Esophagus squamous epithelium (tissue), 5 donors: Measurements from ENCODE around the gene MAT2A. TPM values are rescaled to one million over a fixed set of nuclear protein-coding genes. Genes with fewer than 3 reads are reported as not detected.

ENCODE experiments used
- DNase-seq: peaks from one replicate; lab custom pipeline; 2025; lab: John Stamatoyannopoulos, UW
- H3K27ac ChIP-seq, 4 donors: fragments of 200-600 bp; sonication (generic); one replicate each; pipeline ENCODE4 v1.5.1; 2016 to 2019; ENCODE audit warnings: mild to moderate bottlenecking in 1 of 4
- H3K27me3 ChIP-seq, 4 donors: fragments of 200-600 bp; sonication (generic); 1 replicate in 3 of 4; 2 replicates in 1 of 4; pipeline versions ENCODE4 v1.5.1 to v1.6.0; 2017 to 2021; ENCODE audit warnings: antibody characterized with exemption in 1 of 4
- H3K36me3 ChIP-seq, 3 donors: fragments of 200-600 bp; sonication (generic); one replicate each; pipeline ENCODE4 v1.5.1; 2016 to 2019
- H3K4me1 ChIP-seq, 3 donors: fragments of 200-600 bp; sonication (generic); one replicate each; pipeline ENCODE4 v1.5.1; 2017 to 2019
- H3K4me3 ChIP-seq, 4 donors: fragments of 200-600 bp; sonication (generic); 1 replicate in 3 of 4; 2 replicates in 1 of 4; pipeline ENCODE4 v1.5.1; 2016 to 2019; ENCODE audit warnings: mild to moderate bottlenecking in 2 of 4, moderate library complexity in 1 of 4
- H3K9me3 ChIP-seq, 3 donors: fragments of 200-600 bp; sonication (generic); one replicate each; pipeline ENCODE4 v1.5.1; 2016 to 2019
- CTCF ChIP-seq, 6 experiments: fragments of 450-650 bp in 4 of 6; fragments of 200-600 bp in 2 of 6; sonication (generic) in 2 of 6; IDR thresholded peaks; one replicate each; pipeline ENCODE4 v1.5.1; 2016 to 2019; ENCODE audit warnings: antibody characterized with exemption in 6 of 6, mild to moderate bottlenecking in 4 of 6, moderate library complexity in 4 of 6
- POLR2A ChIP-seq, 4 donors: fragments of 450-650 bp; IDR thresholded peaks; one replicate each; pipeline ENCODE4 v1.6.1; 2017; ENCODE audit warnings: antibody characterized with exemption in 4 of 4, mild to moderate bottlenecking in 4 of 4, moderate library complexity in 3 of 4
- WGBS, 2 donors: methylation state at CpG; one replicate each; pipeline ENCODE4 v1.1.5; 2018; 5-methylcytosine and 5-hydroxymethylcytosine counted together
- intact Hi-C: fragments of 100-400 bp; cut with DNase I; formaldehyde crosslinking; loops from one replicate; pipeline ENCODE4 v1.15.0; 2022
- total RNA-seq, 4 donors: library from RNA; depleted of rRNA; stranded (reverse); fragments of >200 nt; gene quantifications; one replicate each; pipeline ENCODE4 v1.1.0, GENCODE V29; 2016
- donor health status: DM: yes; HTN: yes; CAD: no.

MAT2A gene
- total RNA-seq, 4 donors from 2014 or later, result 81.8 to 272 (median 121) TPM

- H3K27ac ChIP-seq, result peak overlapping the region in 3 of 4 donors; percentile 84 to 96 (median 91)
- no peak for DNase-seq
- TF ChIP-seq POLR2A (IDR thresholded peaks at IDR 0.05) (no peak), CTCF (IDR thresholded peaks at IDR 0.05) (no peak)
- H3K36me3 ChIP-seq, result peaks cover 0 to under 1% (median 0%) of the 10 kb centered on the region in 3 donors
- H3K4me3 ChIP-seq, result no peak overlapping the region
- intact Hi-C loops, result no loop called here
- peaks cover 38 to 99% (median 77%) of the 10 kb centered on the region in 3 donors for H3K4me1 ChIP-seq
- WGBS, 2 donors, result 68 to 86% methylated on average over 4 of the region's 4 CpGs
- H3K9me3 ChIP-seq, result no peaks in the 10 kb centered on the region
- no peaks in the 10 kb centered on the region for H3K27me3 ChIP-seq
Observed at GRCh38 chr2:85588236-85588635, 49.3 kb downstream of the MAT2A start.

DNA sequence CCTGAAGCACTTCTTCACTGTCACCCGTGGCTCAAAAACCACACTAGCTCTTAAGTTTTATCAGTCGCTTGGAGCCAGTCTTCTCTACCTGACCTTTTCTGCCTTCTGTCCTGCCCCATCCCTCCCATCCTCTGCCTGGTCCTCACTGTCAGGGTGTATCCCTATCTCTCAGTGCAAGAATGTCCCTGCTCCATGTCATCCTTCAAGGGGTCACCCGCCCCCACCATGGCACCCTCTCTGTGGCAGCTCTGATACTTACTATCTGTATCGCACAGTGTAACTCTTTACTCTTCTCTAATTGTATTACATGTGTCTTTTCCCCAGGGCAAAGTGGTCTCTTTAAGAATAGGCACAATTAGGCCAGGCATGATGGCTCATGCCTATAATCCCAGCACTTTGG is 49.7 kb downstream of the MAT2A start:
- Histone ChIP-seq H3K9me3 (no peaks in the 10 kb centered on the region), H3K27ac (peak overlapping the region in 3 of 4 donors; percentile 84 to 96 (median 91)), H3K4me3 (no peak overlapping the region), H3K27me3 (no peaks in the 10 kb centered on the region), H3K36me3 (no peaks in the 10 kb centered on the region), H3K4me1 (peaks cover 38 to 95% (median 73%) of the 10 kb centered on the region in 3 donors)
- WGBS, 2 donors, result 57 to 84% methylated on average over 2 to 4 of the region's 4 CpGs
- intact Hi-C loops, result no loop called here
- TF ChIP-seq CTCF (IDR thresholded peaks at IDR 0.05) (no peak), POLR2A (IDR thresholded peaks at IDR 0.05) (no peak)
- DNase-seq, result no peak

DNA sequence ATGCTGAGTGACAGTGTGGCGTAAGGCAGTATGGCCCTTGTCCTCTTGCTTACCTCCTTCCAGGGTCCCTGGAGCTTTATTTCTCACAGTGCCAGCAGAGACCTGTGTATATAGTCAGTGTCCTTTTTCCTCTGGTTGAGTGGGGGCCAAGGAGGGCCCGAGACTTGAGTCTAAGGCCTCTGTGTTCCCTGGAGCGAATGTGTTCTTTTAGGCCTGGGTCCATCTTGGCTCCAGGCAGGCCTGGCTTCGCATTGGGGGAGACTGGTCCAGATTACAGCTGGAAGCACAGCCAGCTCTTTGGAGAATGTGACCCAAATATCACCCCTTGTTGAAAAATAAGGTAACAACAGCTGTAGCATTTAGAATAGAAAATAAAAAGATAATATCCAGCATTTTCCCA is 50.2 kb downstream of the MAT2A start:
- no peaks in the 10 kb centered on the region for H3K27me3 ChIP-seq

DNA sequence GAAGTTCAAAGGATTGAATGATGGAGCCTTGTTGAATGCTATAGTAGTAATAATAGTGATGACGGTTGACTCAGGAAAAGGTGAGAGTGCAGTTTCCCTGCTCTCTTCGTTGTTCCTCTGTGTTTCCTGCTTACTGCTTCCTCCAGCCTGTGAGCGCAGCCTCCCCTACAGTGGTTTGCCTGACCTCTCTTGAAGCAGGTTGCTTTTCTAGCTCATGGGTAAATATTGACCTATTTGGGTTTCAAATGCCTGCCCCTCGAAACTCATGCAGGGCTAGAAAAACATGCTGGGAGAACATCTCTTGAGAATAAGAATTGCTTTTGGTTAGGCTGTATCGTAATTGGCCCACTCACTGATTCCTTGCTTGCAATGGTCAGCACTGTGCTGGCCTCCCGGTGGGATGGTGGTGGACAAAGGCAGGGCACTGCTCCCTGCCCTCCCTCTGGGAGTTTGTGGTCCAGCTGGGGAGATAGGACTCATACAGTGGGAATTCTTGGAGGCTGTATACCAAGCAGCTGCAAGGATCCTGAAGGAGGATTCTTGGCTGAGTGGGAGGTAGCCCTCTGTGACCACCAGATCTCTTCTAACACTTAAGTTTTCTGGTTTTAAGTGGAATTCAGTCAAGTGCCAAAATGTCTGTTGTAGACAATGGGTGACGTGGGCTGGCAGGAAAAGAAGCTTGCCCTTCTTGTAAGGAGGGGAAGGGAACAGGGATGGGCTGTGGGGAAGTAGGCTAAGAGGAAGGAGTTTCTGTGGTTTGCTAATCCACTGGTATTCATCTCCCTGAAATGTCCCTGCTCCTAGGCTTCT is 51.2 kb downstream of the MAT2A start:
- peaks cover 36 to 92% (median 67%) of the 10 kb centered on the region in 3 donors for H3K4me1 ChIP-seq
- DNase-seq, result no peak
- no peaks in the 10 kb centered on the region for H3K9me3 ChIP-seq
- TF ChIP-seq CTCF (IDR thresholded peaks at IDR 0.05) (no peak), POLR2A (IDR thresholded peaks at IDR 0.05) (peak in 1 of 4 donors; percentile 3)
- 38 to 52% methylated on average over 6 to 7 of the region's 7 CpGs for WGBS, 2 donors
- H3K27me3 ChIP-seq, result no peaks in the 10 kb centered on the region
- H3K4me3 ChIP-seq, result peak overlapping the region in 1 of 4 donors; percentile 7
- intact Hi-C loops, result no loop called here
- peak overlapping the region; percentile 73 to 96 (median 88) for H3K27ac ChIP-seq
- no peaks in the 10 kb centered on the region for H3K36me3 ChIP-seq

More for the DNA sequence above, 50.2 kb downstream of the MAT2A start:
- 75 to 78% methylated on average over 3 to 4 of the region's 4 CpGs for WGBS, 2 donors
- intact Hi-C loops, result no loop called here
- no peak for DNase-seq
- no peaks in the 10 kb centered on the region for H3K9me3 ChIP-seq
- H3K36me3 ChIP-seq, result no peaks in the 10 kb centered on the region
- peak overlapping the region in 3 of 4 donors; percentile 84 to 96 (median 91) for H3K27ac ChIP-seq
- no peak for TF ChIP-seq POLR2A (IDR thresholded peaks at IDR 0.05)
- no peak for TF ChIP-seq CTCF (IDR thresholded peaks at IDR 0.05)
- no peak overlapping the region for H3K4me3 ChIP-seq
- H3K4me1 ChIP-seq, result peaks cover 36 to 93% (median 69%) of the 10 kb centered on the region in 3 donors

DNA sequence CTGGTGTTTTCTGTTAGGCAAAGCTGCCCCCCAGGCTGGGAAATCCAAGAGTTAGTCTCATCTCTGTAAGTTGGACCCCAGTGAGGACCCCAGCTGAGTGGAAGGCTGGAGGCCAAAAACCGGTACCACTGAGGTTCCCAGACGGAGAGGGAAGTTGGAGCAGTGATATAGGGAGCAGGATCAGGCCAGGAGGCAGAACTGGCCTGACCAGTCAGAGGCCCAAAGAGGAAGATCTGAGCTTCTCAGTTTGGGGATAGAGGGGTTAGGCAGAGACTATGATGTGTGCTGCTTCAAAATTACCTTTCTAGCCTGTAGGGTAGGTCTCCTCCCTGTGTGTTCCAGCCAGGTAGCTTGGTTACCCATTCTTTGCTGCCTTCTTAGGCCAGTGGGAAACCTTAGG is 52.0 kb downstream of the MAT2A start:
- Histone ChIP-seq H3K27ac (peak overlapping the region; percentile 73 to 96 (median 88)), H3K4me3 (peak overlapping the region in 1 of 4 donors; percentile 7), H3K4me1 (peaks cover 32 to 85% (median 60%) of the 10 kb centered on the region in 3 donors), H3K27me3 (no peaks in the 10 kb centered on the region), H3K9me3 (no peaks in the 10 kb centered on the region), H3K36me3 (no peaks in the 10 kb centered on the region)
- peak in 1 of 4 donors; percentile 2 for TF ChIP-seq POLR2A (IDR thresholded peaks at IDR 0.05)
- no peak for TF ChIP-seq CTCF (IDR thresholded peaks at IDR 0.05)
- intact Hi-C loops, result no loop called here
- no peak for DNase-seq
- 30 to 63% methylated on average over 2 of the region's 2 CpGs for WGBS, 2 donors
